Activated CD4-positive, alpha-beta T cell treated with anti-CD3 and anti-CD28 coated beads for 24 hours (primary cell): ENCODE measurements around the gene GAREM1.
"Not testable (repeated sequence)": the region's sequence is repeated elsewhere in the genome, so short reads cannot be mapped to it uniquely, and the experiment has no call there.

Experiments used
- DNase-seq, 2 donors: peaks; one replicate each; pipeline ENCODE4 v3.0.0-alpha.2; 2020; ENCODE audit warnings: low read depth in 2 of 2

Gene GAREM1

GRCh38 chr18:32470714-32471633, at the start of gene GAREM1:
Gene GAREM1, minus strand, starts transcription at chr18:32470882. Its CDS starts 454 bp downstream, at chr18:32470428.
- DNase-seq = peak; percentile 32 to 63

GRCh38 chr18:32511147-32511546, 40.5 kb upstream of the GAREM1 start:
- no peak for DNase-seq

- no peak for DNase-seq
Observed at GRCh38 chr18:32509111-32509510, 38.4 kb upstream of the GAREM1 start.

- DNase-seq = no peak
Observed at GRCh38 chr18:32507093-32507492, 36.4 kb upstream of the GAREM1 start.

GRCh38 chr18:32502014-32502413, 31.3 kb upstream of the GAREM1 start:
- no peak for DNase-seq

- DNase-seq = not testable (repeated sequence)
Observed at GRCh38 chr18:32501242-32501641, 30.6 kb upstream of the GAREM1 start.

- no peak for DNase-seq
Observed at GRCh38 chr18:32483002-32483401, 12.3 kb upstream of the GAREM1 start.

- no peak for DNase-seq
Observed at GRCh38 chr18:32482117-32482516, 11.4 kb upstream of the GAREM1 start.

- DNase-seq = no peak
Observed at GRCh38 chr18:32480581-32480980, 9.9 kb upstream of the GAREM1 start.

- no peak for DNase-seq
Observed at GRCh38 chr18:32478807-32479206, 8.1 kb upstream of the GAREM1 start.

- DNase-seq = no peak
Observed at GRCh38 chr18:32478317-32478716, 7.6 kb upstream of the GAREM1 start.

GRCh38 chr18:32476106-32476505, 5.4 kb upstream of the GAREM1 start:
- no peak for DNase-seq

GRCh38 chr18:32475069-32475468, 4.4 kb upstream of the GAREM1 start:
- not testable (repeated sequence) for DNase-seq

GRCh38 chr18:32473325-32473724, 2.6 kb upstream of the GAREM1 start:
- DNase-seq = no peak

- no peak for DNase-seq
Observed at GRCh38 chr18:32472841-32473240, 2.2 kb upstream of the GAREM1 start.

GRCh38 chr18:32470460-32470713, 295 bp downstream of the GAREM1 start:
- DNase-seq = no peak

GRCh38 chr18:32469691-32470459, 807 bp downstream of the GAREM1 start:
- no peak for DNase-seq

- DNase-seq = no peak
Observed at GRCh38 chr18:32469190-32469651, 1.5 kb downstream of the GAREM1 start.

- no peak for DNase-seq
Observed at GRCh38 chr18:32468147-32468845, 2.4 kb downstream of the GAREM1 start.

- DNase-seq = no peak
Observed at GRCh38 chr18:32461709-32462272, 8.9 kb downstream of the GAREM1 start.

GRCh38 chr18:32460171-32460731, 10.4 kb downstream of the GAREM1 start:
- DNase-seq = no peak
